Trophoblast cell (in vitro differentiated cells and primary cell): ENCODE measurements around the gene OCIAD1.

ENCODE experiments used
- DNase-seq, 2 donors: peaks; one replicate each; pipeline ENCODE4 v3.0.0-alpha.2; 2016
- H2AFZ ChIP-seq: 2 replicates; pipeline ENCODE4 v1.6.1; 2013; ENCODE audit warnings: low read length, moderate library complexity, mild to moderate bottlenecking; ENCODE audit not compliant: insufficient read depth, poor library complexity
- H2AK5ac ChIP-seq: 2 replicates; pipeline ENCODE4 v1.6.1; 2013; ENCODE audit warnings: mild to moderate bottlenecking, low read length
- H2BK120ac ChIP-seq: 2 replicates; pipeline ENCODE4 v1.6.1; 2013; ENCODE audit warnings: low read length, mild to moderate bottlenecking, moderate library complexity; ENCODE audit not compliant: insufficient read depth, poor library complexity
- H2BK12ac ChIP-seq: 2 replicates; pipeline ENCODE4 v1.6.1; 2013; ENCODE audit warnings: mild to moderate bottlenecking, low read length, moderate library complexity
- H2BK5ac ChIP-seq: 2 replicates; pipeline ENCODE4 v1.6.1; 2013; ENCODE audit warnings: low read length, low read depth, moderate library complexity, mild to moderate bottlenecking; ENCODE audit not compliant: poor library complexity
- H3K14ac ChIP-seq: 2 replicates; pipeline ENCODE4 v1.6.1; 2013; ENCODE audit warnings: mild to moderate bottlenecking, low read length
- H3K18ac ChIP-seq: 2 replicates; pipeline ENCODE4 v1.6.1; 2013; ENCODE audit warnings: mild to moderate bottlenecking, low read length
- H3K23ac ChIP-seq: 2 replicates; pipeline ENCODE4 v1.6.1; 2013; ENCODE audit warnings: low read length
- H3K27ac ChIP-seq: 2 replicates; pipeline ENCODE4 v1.5.1; 2013; ENCODE audit warnings: low read depth, mild to moderate bottlenecking, inconsistent platforms, low read length, moderate library complexity
- H3K27me3 ChIP-seq: 2 replicates; pipeline ENCODE4 v1.6.1; 2013; ENCODE audit warnings: inconsistent platforms, mild to moderate bottlenecking, low read length, moderate library complexity; ENCODE audit not compliant: insufficient read depth
- H3K36me3 ChIP-seq, 2 experiments: 1 replicate in 1 of 2; 2 replicates in 1 of 2; pipeline ENCODE4 v1.6.1; 2013; ENCODE audit warnings: low read length in 2 of 2, mild to moderate bottlenecking in 2 of 2, moderate library complexity in 1 of 2; ENCODE audit not compliant: insufficient read depth in 2 of 2, control insufficient read depth in 1 of 2
- H3K4ac ChIP-seq: 2 replicates; pipeline ENCODE4 v1.6.1; 2013; ENCODE audit warnings: low read depth, mild to moderate bottlenecking, low read length, moderate library complexity
- H3K4me1 ChIP-seq, 2 experiments: 1 replicate in 1 of 2; 2 replicates in 1 of 2; pipeline ENCODE4 v1.6.1; 2013; ENCODE audit warnings: low read length in 2 of 2, mild to moderate bottlenecking in 2 of 2, moderate library complexity in 1 of 2; ENCODE audit not compliant: insufficient read depth in 2 of 2, control insufficient read depth in 1 of 2
- H3K4me2 ChIP-seq: 2 replicates; pipeline ENCODE4 v1.6.1; 2013; ENCODE audit warnings: inconsistent platforms, mild to moderate bottlenecking, low read length, moderate library complexity
- H3K4me3 ChIP-seq: 2 replicates; pipeline ENCODE4 v1.5.1; 2013; ENCODE audit warnings: mild to moderate bottlenecking, low read depth, low read length, inconsistent platforms
- H3K79me1 ChIP-seq: one replicate; pipeline ENCODE4 v1.6.1; 2013; ENCODE audit warnings: low read length
- H3K79me2 ChIP-seq: 2 replicates; pipeline ENCODE4 v1.6.1; 2013; ENCODE audit warnings: low read length, mild to moderate bottlenecking; ENCODE audit not compliant: control insufficient read depth, insufficient read depth, poor library complexity
- H3K9ac ChIP-seq: 2 replicates; pipeline ENCODE4 v1.6.1; 2013; ENCODE audit warnings: mild to moderate bottlenecking, low read length
- H3K9me3 ChIP-seq: 2 replicates; pipeline ENCODE4 v1.6.1; 2013; ENCODE audit warnings: low read depth, mild to moderate bottlenecking, control low read depth, inconsistent platforms, low read length; ENCODE audit not compliant: insufficient read depth
- H4K12ac ChIP-seq: 2 replicates; pipeline ENCODE4 v1.6.1; 2013; ENCODE audit warnings: low read depth, mild to moderate bottlenecking, low read length, moderate library complexity
- H4K8ac ChIP-seq: 2 replicates; pipeline ENCODE4 v1.6.1; 2013; ENCODE audit warnings: low read depth, mild to moderate bottlenecking, low read length, moderate library complexity
- H4K91ac ChIP-seq: one replicate; pipeline ENCODE4 v1.6.1; 2013; ENCODE audit warnings: low read depth, mild to moderate bottlenecking, low read length, moderate library complexity
- WGBS: extraction: QIAGEN DNeasy Blood & Tissue Kit; methylation state at CpG from one replicate; pipeline ENCODE4 v1.1.7; 2013; ENCODE audit warnings: missing lambda C conversion rate; ENCODE audit not compliant: insufficient read length, insufficient coverage; ENCODE audit errors: extremely low coverage; 5-methylcytosine and 5-hydroxymethylcytosine counted together

The OCIAD1 gene

DNA sequence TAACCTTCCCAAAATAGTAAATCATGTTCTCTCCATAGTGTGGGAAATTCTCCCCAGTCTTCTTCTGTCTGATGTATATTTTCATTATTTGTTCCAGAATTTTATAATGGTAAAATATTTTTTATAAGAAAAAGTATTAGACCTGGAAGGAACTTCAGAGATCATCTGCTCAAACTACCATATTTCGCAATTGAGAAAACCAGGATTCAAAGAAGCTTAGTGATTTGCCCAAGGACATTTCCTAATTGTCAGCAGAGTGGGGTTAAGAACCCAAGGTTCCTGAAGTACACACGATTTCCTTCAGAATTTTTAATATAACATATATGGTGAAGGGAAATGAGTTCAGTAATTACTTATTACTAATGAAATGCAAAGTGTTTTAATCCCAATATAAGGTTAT lies 24.1 kb downstream of the OCIAD1 start:
- H3K14ac ChIP-seq, result no peak overlapping the region
- H4K8ac ChIP-seq, result no peak overlapping the region
- H3K79me1 ChIP-seq, result no peaks in the 10 kb centered on the region
- peak in 1 of 2 donors; percentile 25 for DNase-seq
- no peak overlapping the region for H3K23ac ChIP-seq
- no peak overlapping the region for H2BK12ac ChIP-seq
- H2BK120ac ChIP-seq, result no peak overlapping the region
- H3K4me3 ChIP-seq, result no peak overlapping the region
- H4K91ac ChIP-seq, result no peak overlapping the region
- no peak overlapping the region for H2AK5ac ChIP-seq
- no peak overlapping the region for H3K9ac ChIP-seq
- H3K18ac ChIP-seq, result no peak overlapping the region
- H3K36me3 ChIP-seq, result peaks cover 20 to 22% of the 10 kb centered on the region in 2 experiments
- no peaks in the 10 kb centered on the region for H3K9me3 ChIP-seq
- no peak overlapping the region for H2BK5ac ChIP-seq
- H3K79me2 ChIP-seq, result no peaks in the 10 kb centered on the region
- H3K4ac ChIP-seq, result no peak overlapping the region
- H3K27ac ChIP-seq, result no peak overlapping the region
- H4K12ac ChIP-seq, result no peak overlapping the region
- WGBS, result no CpG with 5 or more reads among the region's 2 CpGs
- H3K27me3 ChIP-seq, result no peaks in the 10 kb centered on the region
- H3K4me2 ChIP-seq, result no peak overlapping the region
- no peak overlapping the region for H2AFZ ChIP-seq
- H3K4me1 ChIP-seq, result no peaks in the 10 kb centered on the region

DNA sequence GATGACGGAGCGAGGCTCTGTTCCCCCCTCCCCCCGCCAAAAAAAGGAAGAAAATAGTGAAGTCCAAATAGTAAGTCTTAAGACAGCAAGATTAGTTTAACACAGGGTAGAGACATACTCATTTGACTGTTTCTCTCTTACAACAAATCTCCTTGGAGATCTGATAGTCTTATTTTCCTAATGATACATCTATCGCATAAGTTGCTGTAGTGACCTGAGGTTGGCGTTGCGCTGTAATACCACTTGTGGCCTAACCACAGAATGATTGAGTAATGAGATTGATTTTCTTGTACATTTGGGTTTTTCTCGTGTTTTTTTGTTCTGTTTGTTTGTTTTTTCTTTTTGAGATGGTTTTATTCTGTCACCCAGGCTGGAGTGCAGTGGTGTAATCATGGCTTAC lies 27.2 kb downstream of the OCIAD1 start:
- Histone ChIP-seq H3K9ac (no peak overlapping the region), H2AK5ac (no peak overlapping the region), H3K27ac (no peak overlapping the region), H3K4me2 (no peak overlapping the region), H2BK120ac (no peak overlapping the region), H2BK5ac (no peak overlapping the region), H3K79me1 (no peaks in the 10 kb centered on the region), H3K9me3 (no peaks in the 10 kb centered on the region), H3K23ac (no peak overlapping the region), H4K91ac (no peak overlapping the region), H2AFZ (no peak overlapping the region), H3K14ac (no peak overlapping the region), H3K4me3 (no peak overlapping the region), H3K27me3 (no peaks in the 10 kb centered on the region), H3K4me1 (no peaks in the 10 kb centered on the region), H3K18ac (no peak overlapping the region), H3K36me3 (peaks cover 15 to 19% of the 10 kb centered on the region in 2 experiments), H4K8ac (no peak overlapping the region), H4K12ac (no peak overlapping the region), H2BK12ac (no peak overlapping the region), H3K79me2 (no peaks in the 10 kb centered on the region), H3K4ac (no peak overlapping the region)
- no peak for DNase-seq
- WGBS, result no CpG with 5 or more reads among the region's 7 CpGs

GRCh38 chr4:48862038-48862437 lies 31.1 kb downstream of the OCIAD1 start:
- WGBS, result no CpG with 5 or more reads among the region's 3 CpGs

GRCh38 chr4:48862661-48863060 lies 31.8 kb downstream of the OCIAD1 start:
- H2BK12ac ChIP-seq, result no peak overlapping the region
- no peaks in the 10 kb centered on the region for H3K9me3 ChIP-seq
- no peak overlapping the region for H4K12ac ChIP-seq

More at GRCh38 chr4:48862038-48862437, 31.1 kb downstream of the OCIAD1 start:
- no peak for DNase-seq
- Histone ChIP-seq H3K9me3 (no peaks in the 10 kb centered on the region), H3K18ac (no peak overlapping the region), H3K4me2 (no peak overlapping the region), H3K79me2 (no peaks in the 10 kb centered on the region), H3K23ac (no peak overlapping the region), H3K27ac (peak overlapping the region; percentile 26), H3K27me3 (no peaks in the 10 kb centered on the region), H3K79me1 (no peaks in the 10 kb centered on the region), H4K12ac (no peak overlapping the region), H4K91ac (no peak overlapping the region), H2BK120ac (no peak overlapping the region), H3K36me3 (peaks cover 10 to 13% of the 10 kb centered on the region in 2 experiments), H3K4me3 (no peak overlapping the region), H3K14ac (no peak overlapping the region), H2AK5ac (no peak overlapping the region), H2BK12ac (no peak overlapping the region), H2BK5ac (no peak overlapping the region), H3K4me1 (no peaks in the 10 kb centered on the region), H2AFZ (no peak overlapping the region), H3K4ac (no peak overlapping the region), H3K9ac (no peak overlapping the region), H4K8ac (no peak overlapping the region)

More at GRCh38 chr4:48862661-48863060, 31.8 kb downstream of the OCIAD1 start:
- Histone ChIP-seq H3K36me3 (peaks cover 9 to 10% of the 10 kb centered on the region in 2 experiments), H3K14ac (no peak overlapping the region), H3K9ac (no peak overlapping the region), H3K23ac (no peak overlapping the region), H3K27me3 (no peaks in the 10 kb centered on the region), H3K4me1 (no peaks in the 10 kb centered on the region), H3K79me2 (no peaks in the 10 kb centered on the region), H3K4me3 (no peak overlapping the region), H3K27ac (no peak overlapping the region), H2BK120ac (no peak overlapping the region), H2BK5ac (no peak overlapping the region), H3K4me2 (no peak overlapping the region), H4K91ac (no peak overlapping the region), H2AK5ac (no peak overlapping the region), H3K79me1 (no peaks in the 10 kb centered on the region), H2AFZ (no peak overlapping the region), H3K4ac (no peak overlapping the region), H4K8ac (no peak overlapping the region), H3K18ac (no peak overlapping the region)
- peak; percentile 69 to 92 for DNase-seq
- WGBS, result no CpG with 5 or more reads among the region's 1 CpG
